Stimulated activated CD8-positive, alpha-beta memory T cell treated with anti-CD3 and anti-CD28 coated beads, Interleukin-15, amount 100 ng/mL, for 24 hours (primary cell): Measurements from ENCODE around the gene ZMYM2.

Source experiments
- DNase-seq: peaks from one replicate; pipeline ENCODE4 v3.0.0-alpha.2; 2020; ENCODE audit warnings: low read depth

The ZMYM2 gene

DNA sequence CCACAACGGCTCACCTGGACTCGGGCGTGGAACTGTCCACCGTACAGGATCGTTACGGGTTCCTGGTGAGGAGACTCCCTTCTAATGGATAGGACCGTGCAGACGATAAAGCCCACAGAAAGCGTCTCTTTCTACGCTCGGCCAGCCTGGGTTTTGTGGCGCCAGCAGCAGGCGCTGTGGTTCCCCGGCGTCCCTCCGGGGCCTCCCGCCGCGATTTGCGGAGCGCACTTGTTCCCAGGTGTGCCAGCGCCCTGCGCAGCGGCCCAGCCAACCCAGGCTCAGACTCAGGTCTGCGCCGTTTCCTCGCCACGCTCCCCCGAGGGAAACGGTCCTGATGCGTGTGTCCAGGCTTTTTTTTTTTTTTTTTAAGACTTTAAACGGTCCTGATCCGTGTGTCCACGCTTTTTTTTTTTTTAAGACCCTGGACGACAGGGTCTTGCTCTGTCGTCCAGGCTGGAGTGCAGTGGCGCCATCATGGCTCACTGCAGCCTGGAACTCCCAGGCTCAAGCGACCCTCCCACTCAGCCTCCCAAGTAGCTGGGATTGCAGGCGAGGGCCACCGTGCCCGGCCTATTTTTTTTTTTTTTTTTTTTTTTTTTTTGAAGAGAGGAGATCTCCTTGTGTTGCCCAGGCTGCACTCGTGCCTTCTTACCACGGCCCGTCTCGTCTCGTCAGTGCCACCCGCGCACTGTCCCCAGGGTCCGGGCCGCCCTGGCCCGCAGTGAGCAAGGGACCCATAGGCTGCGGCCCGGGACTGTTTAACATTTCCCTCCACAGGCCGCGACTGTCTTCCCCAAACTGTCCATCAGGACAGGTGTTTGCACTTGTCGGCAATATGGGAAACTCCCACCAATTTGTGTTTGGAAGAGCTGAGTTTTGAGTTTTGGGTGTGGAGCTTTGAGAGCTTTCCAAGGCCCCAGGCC is 178.5 kb downstream of the ZMYM2 start:
- DNase-seq: no peak

DNA sequence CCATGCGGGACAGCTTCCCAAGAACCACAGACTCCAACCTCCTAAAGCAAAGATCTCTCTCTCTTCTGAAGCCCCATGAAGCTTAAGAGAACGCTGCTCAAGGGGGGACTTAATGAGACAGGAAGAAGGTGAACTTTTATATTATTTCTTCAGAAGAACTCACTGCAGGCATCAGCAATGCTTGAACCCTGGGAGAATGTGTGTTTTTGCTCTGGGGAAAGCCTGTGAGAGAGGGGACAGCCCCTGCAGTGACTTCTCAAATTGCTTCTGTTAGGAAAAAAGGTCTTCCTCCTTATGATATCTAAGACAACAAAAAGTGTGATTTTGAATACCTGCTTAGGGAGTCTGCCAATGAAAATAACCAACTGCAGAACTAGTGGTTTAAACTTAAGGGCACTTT is 179.3 kb downstream of the ZMYM2 start:
- no peak for DNase-seq

DNA sequence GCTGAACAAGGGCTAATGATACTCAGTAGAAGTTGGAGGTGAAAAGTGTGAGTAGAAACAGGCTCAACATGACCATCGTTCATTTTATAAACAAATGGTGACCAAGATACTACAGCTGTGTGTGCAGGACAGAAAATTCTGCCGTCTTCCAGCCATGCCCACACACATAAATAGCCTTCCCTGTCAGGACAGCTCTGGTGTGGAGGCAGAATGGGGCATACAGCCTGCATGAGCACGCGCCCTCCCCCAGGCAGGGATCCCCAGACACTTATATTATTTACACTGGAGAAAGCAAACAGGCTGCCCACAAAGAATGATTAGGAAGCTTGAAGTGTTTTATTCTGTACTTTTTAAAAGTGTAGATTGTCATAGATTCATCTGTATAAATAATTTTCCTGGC is 182.0 kb downstream of the ZMYM2 start:
- DNase-seq: no peak
